Mammary epithelial cell (primary cell): ENCODE data around the gene COL9A3.

Experiments used
- CTCF ChIP-seq, 2 donors: IDR thresholded peaks in 1 of 2; conservative IDR thresholded peaks in 1 of 2; 2 replicates each; pipeline ENCODE4 v1.5.1; 2011 to 2012; ENCODE audit warnings: inconsistent platforms in 2 of 2, low read length in 2 of 2, mild to moderate bottlenecking in 2 of 2, control low read depth in 1 of 2, low read depth in 1 of 2; ENCODE audit not compliant: insufficient read depth in 1 of 2; ENCODE audit errors: extremely low read depth in 1 of 2
- EZH2 ChIP-seq: IDR thresholded peaks from 2 replicates; pipeline ENCODE4 v1.6.1; 2012; ENCODE audit warnings: low read length, inconsistent platforms, borderline replicate concordance

DNA sequence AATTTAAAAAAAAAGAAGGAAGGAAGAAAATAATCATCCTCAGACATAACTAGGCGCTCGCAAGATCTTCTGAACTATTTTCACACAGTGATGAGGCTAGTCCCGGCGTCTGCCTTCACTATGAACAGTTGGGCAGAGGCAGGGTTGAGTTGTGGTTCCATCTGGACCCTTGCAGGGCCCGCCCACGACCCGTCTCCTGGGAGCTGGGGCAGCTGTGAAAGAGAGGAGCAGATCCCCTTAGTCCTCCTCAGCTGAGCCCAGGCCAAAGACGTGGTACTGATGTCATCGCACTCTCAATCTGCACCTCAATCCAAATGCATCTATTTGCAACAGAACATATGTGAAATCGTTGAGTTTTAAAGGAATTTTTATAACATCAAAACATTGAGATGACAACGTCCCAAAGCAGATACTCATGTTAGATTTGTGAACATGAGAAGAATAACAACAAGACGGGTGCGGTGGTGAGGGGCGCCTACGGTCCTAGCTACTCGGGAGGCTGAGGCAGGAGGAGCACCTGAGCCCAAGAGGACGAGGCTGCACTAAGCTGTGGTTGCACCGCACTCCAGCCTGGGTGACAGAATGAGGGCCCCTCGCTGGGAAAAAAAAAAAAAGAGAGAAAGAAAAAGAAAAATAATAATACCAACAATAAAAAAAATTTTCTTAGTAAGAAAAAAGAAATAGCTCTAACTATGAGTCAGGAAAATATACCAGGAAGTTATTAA lies 29.5 kb downstream of the COL9A3 start:
- TF ChIP-seq CTCF (conservative IDR thresholded peaks at IDR 0.05 in 1 of 2, IDR thresholded peaks at IDR 0.05 in 1 of 2; ENCODE audit: extremely low read depth in 1 of 2, insufficient read depth in 1 of 2, low read depth in 1 of 2, low read length in 2 of 2), result no peak
- no peak for TF ChIP-seq EZH2
